GM12891 (cell line): ENCODE data around the gene ABT1.

Source experiments
- PAX5 ChIP-seq: IDR thresholded peaks from 2 replicates; pipeline ENCODE4 v1.6.1; 2011; ENCODE audit warnings: low read length, moderate library complexity, mild to moderate bottlenecking; ENCODE audit not compliant: insufficient read depth, severe bottlenecking
- POLR2A ChIP-seq: IDR thresholded peaks from 2 replicates; pipeline ENCODE4 v1.6.1; 2011; ENCODE audit warnings: low read depth, low read length, control low read depth
- POLR2AphosphoS5 ChIP-seq: IDR thresholded peaks from 2 replicates; pipeline ENCODE4 v1.6.1; 2011; ENCODE audit warnings: low read depth, low read length, control low read depth
- POU2F2 ChIP-seq: IDR thresholded peaks from 2 replicates; pipeline ENCODE4 v1.6.1; 2011; ENCODE audit warnings: low read depth, mild to moderate bottlenecking, control low read depth, low read length, moderate library complexity
- SPI1 ChIP-seq: IDR thresholded peaks from 2 replicates; pipeline ENCODE4 v1.6.1; 2011; ENCODE audit warnings: low read depth, low read length, control low read depth
- TAF1 ChIP-seq: IDR thresholded peaks from 2 replicates; pipeline ENCODE4 v1.6.1; 2011; ENCODE audit warnings: low read depth, low read length, control low read depth

DNA sequence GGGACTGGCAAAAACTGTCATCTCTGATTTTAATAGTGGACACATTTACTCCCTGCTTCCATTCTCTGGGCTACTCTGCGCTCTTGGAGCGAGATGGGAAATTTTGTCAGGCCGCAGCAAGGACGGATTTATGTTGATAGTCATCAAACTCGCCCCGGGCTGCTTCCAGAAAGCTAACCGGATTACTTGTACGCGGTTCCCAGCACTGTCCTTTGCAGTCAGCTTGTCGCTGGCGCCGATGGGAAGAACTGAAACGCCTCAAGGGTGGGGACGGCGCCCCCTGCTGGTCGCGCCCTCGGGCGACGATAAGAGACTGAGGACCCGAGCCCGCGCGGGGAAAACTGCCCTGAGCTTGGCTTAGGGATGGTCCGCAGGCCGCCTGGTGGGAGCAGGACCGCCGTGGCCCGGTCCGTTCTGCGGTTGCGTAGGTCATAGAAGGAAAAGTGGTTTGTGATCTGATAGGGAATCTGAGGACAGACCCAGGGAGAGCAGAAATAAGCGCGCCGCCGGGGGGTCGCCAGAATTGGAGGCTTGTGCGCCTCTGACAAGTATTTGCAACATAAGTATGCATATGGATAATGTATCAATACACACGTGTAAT lies 984 bp upstream of the ABT1 start:
- TF ChIP-seq PAX5 (no peak), POLR2A (no peak), POLR2AphosphoS5 (no peak), TAF1 (no peak), SPI1 (0 out of 2 replicates have a peak, but pooled peaks have one; percentile 7), POU2F2 (no peak)
